IgD-negative memory B cell (primary cell): Measurements from ENCODE around the gene TMEM233. TPM values are rescaled to one million over a fixed set of nuclear protein-coding genes. Genes with fewer than 3 reads are reported as not detected.
A peak's percentile ranks its signal among the peaks of the same experiment; 100 is the strongest.
"Not testable (repeated sequence)": the region's sequence is repeated elsewhere in the genome, so short reads cannot be mapped to it uniquely, and the experiment has no call there.

Source experiments
- H3K27ac Mint-ChIP-seq, 3 donors: one replicate each; pipeline ENCODE4 v1.8.0; 2020 to 2022; ENCODE audit warnings: mild to moderate bottlenecking in 3 of 3, mixed read lengths in 3 of 3, moderate library complexity in 1 of 3
- H3K27me3 Mint-ChIP-seq: one replicate; pipeline ENCODE4 v1.8.0; 2021; ENCODE audit warnings: mixed read lengths
- H3K36me3 Mint-ChIP-seq: one replicate; pipeline ENCODE4 v1.8.0; 2020; ENCODE audit warnings: mild to moderate bottlenecking, mixed read lengths
- H3K4me1 Mint-ChIP-seq, 3 donors: one replicate each; pipeline ENCODE4 v1.8.0; 2020 to 2022; ENCODE audit warnings: mixed read lengths in 3 of 3, mild to moderate bottlenecking in 1 of 3
- H3K4me3 Mint-ChIP-seq, 4 donors: one replicate each; pipeline ENCODE4 v1.8.0; 2020 to 2022; ENCODE audit warnings: mild to moderate bottlenecking in 4 of 4, mixed read lengths in 4 of 4, moderate library complexity in 3 of 4
- H3K9me3 Mint-ChIP-seq, 3 donors: one replicate each; pipeline ENCODE4 v1.8.0; 2020 to 2021; ENCODE audit warnings: mixed read lengths in 3 of 3, mild to moderate bottlenecking in 1 of 3
- polyA plus RNA-seq: library from polyadenylated mRNA; unstranded; fragments of 300-500 nt; fragmentation: Illumina TruSeq; gene quantifications from one replicate; pipeline ENCODE4 v1.2.3, GENCODE V29; 2021

The TMEM233 gene
- polyA plus RNA-seq, 1 donor from 2014 or later = not detected

- H3K4me3 Mint-ChIP-seq = peak overlapping the region in 2 of 4 donors; percentile 70 to 72
- H3K27ac Mint-ChIP-seq = no peak overlapping the region
- H3K36me3 Mint-ChIP-seq = no peaks in the 10 kb centered on the region
- H3K4me1 Mint-ChIP-seq = peaks cover 0 to 11% (median 4%) of the 10 kb centered on the region in 3 donors
- H3K27me3 Mint-ChIP-seq = peaks cover 59% of the 10 kb centered on the region
- no peaks in the 10 kb centered on the region for H3K9me3 Mint-ChIP-seq
Measured at GRCh38 chr12:119594399-119594730, 791 bp downstream of the TMEM233 start.

GRCh38 chr12:119594772-119595445, 1.3 kb downstream of the TMEM233 start:
- Mint-ChIP-seq H3K27me3 (peaks cover 61% of the 10 kb centered on the region), H3K4me3 (peak overlapping the region in 1 of 4 donors; percentile 61), H3K27ac (no peak overlapping the region), H3K36me3 (no peaks in the 10 kb centered on the region), H3K9me3 (no peaks in the 10 kb centered on the region), H3K4me1 (peaks cover 0 to 11% (median 4%) of the 10 kb centered on the region in 3 donors)

- H3K27ac Mint-ChIP-seq = no peak overlapping the region
Measured at GRCh38 chr12:119598159-119598558, 4.6 kb downstream of the TMEM233 start.

GRCh38 chr12:119601877-119602733, 8.5 kb downstream of the TMEM233 start:
- Mint-ChIP-seq H3K27ac (no peak overlapping the region), H3K36me3 (peaks cover 2% of the 10 kb centered on the region), H3K4me3 (no peak overlapping the region), H3K4me1 (no peaks in the 10 kb centered on the region), H3K9me3 (peaks cover 0 to 2% (median 0%) of the 10 kb centered on the region in 3 donors), H3K27me3 (peaks cover 22% of the 10 kb centered on the region)

More at GRCh38 chr12:119598159-119598558, 4.6 kb downstream of the TMEM233 start:
- no peak overlapping the region for H3K4me3 Mint-ChIP-seq
- no peaks in the 10 kb centered on the region for H3K9me3 Mint-ChIP-seq
- peaks cover 0 to 11% (median 4%) of the 10 kb centered on the region in 3 donors for H3K4me1 Mint-ChIP-seq
- peaks cover 43% of the 10 kb centered on the region for H3K27me3 Mint-ChIP-seq
- no peaks in the 10 kb centered on the region for H3K36me3 Mint-ChIP-seq

GRCh38 chr12:119602734-119603094, 9.1 kb downstream of the TMEM233 start:
- peaks cover 0 to 2% (median 0%) of the 10 kb centered on the region in 3 donors for H3K9me3 Mint-ChIP-seq
- H3K27me3 Mint-ChIP-seq = peaks cover 19% of the 10 kb centered on the region
- H3K27ac Mint-ChIP-seq = no peak overlapping the region
- no peak overlapping the region for H3K4me3 Mint-ChIP-seq
- peaks cover 2% of the 10 kb centered on the region for H3K36me3 Mint-ChIP-seq
- H3K4me1 Mint-ChIP-seq = no peaks in the 10 kb centered on the region

- H3K27me3 Mint-ChIP-seq = peaks cover 15% of the 10 kb centered on the region
Measured at GRCh38 chr12:119603767-119604166, 10.2 kb downstream of the TMEM233 start.

GRCh38 chr12:119609358-119609757, 15.8 kb downstream of the TMEM233 start:
- Mint-ChIP-seq H3K4me3 (no peak overlapping the region), H3K27ac (no peak overlapping the region), H3K36me3 (peaks cover 2% of the 10 kb centered on the region), H3K4me1 (no peaks in the 10 kb centered on the region), H3K27me3 (peaks cover 13% of the 10 kb centered on the region), H3K9me3 (peaks cover 2 to 13% (median 2%) of the 10 kb centered on the region in 3 donors)

More at GRCh38 chr12:119603767-119604166, 10.2 kb downstream of the TMEM233 start:
- H3K4me3 Mint-ChIP-seq = no peak overlapping the region
- H3K4me1 Mint-ChIP-seq = no peaks in the 10 kb centered on the region
- peaks cover 2% of the 10 kb centered on the region for H3K36me3 Mint-ChIP-seq
- no peak overlapping the region for H3K27ac Mint-ChIP-seq
- H3K9me3 Mint-ChIP-seq = peaks cover 0 to 2% (median 2%) of the 10 kb centered on the region in 3 donors

- Mint-ChIP-seq H3K4me1 (no peaks in the 10 kb centered on the region), H3K27me3 (peaks cover 8% of the 10 kb centered on the region), H3K36me3 (no peaks in the 10 kb centered on the region), H3K27ac (no peak overlapping the region), H3K9me3 (peaks cover 2 to 13% (median 7%) of the 10 kb centered on the region in 3 donors), H3K4me3 (no peak overlapping the region)
Measured at GRCh38 chr12:119613319-119613936, 19.9 kb downstream of the TMEM233 start.

GRCh38 chr12:119614705-119615104, 21.1 kb downstream of the TMEM233 start:
- no peak overlapping the region for H3K4me3 Mint-ChIP-seq
- H3K27me3 Mint-ChIP-seq = peaks cover 8% of the 10 kb centered on the region
- H3K4me1 Mint-ChIP-seq = no peaks in the 10 kb centered on the region
- no peaks in the 10 kb centered on the region for H3K36me3 Mint-ChIP-seq
- no peak overlapping the region for H3K27ac Mint-ChIP-seq
- peaks cover 6 to 10% (median 10%) of the 10 kb centered on the region in 3 donors for H3K9me3 Mint-ChIP-seq

GRCh38 chr12:119615518-119616475, 22.2 kb downstream of the TMEM233 start:
- Mint-ChIP-seq H3K27me3 (peaks cover 5% of the 10 kb centered on the region), H3K4me3 (no peak overlapping the region), H3K4me1 (no peaks in the 10 kb centered on the region), H3K27ac (peak overlapping the region in 1 of 3 donors; percentile 26), H3K36me3 (no peaks in the 10 kb centered on the region), H3K9me3 (peaks cover 4 to 10% (median 5%) of the 10 kb centered on the region in 3 donors)

GRCh38 chr12:119618328-119618896, 24.8 kb downstream of the TMEM233 start:
- not testable (repeated sequence) for H3K27me3 Mint-ChIP-seq, H3K36me3 Mint-ChIP-seq, H3K4me3 Mint-ChIP-seq, H3K27ac Mint-ChIP-seq, H3K4me1 Mint-ChIP-seq
- peaks cover 4 to 10% (median 5%) of the 10 kb centered on the region in 3 donors for H3K9me3 Mint-ChIP-seq

- Mint-ChIP-seq H3K4me1 (no peaks in the 10 kb centered on the region), H3K27ac (no peak overlapping the region), H3K9me3 (peaks cover 4 to 10% (median 5%) of the 10 kb centered on the region in 3 donors), H3K27me3 (peaks cover 4% of the 10 kb centered on the region), H3K4me3 (no peak overlapping the region), H3K36me3 (no peaks in the 10 kb centered on the region)
Measured at GRCh38 chr12:119620490-119620889, 26.9 kb downstream of the TMEM233 start.

- Mint-ChIP-seq H3K4me1 (no peaks in the 10 kb centered on the region), H3K4me3 (no peak overlapping the region), H3K27me3 (peaks cover 8% of the 10 kb centered on the region), H3K36me3 (no peaks in the 10 kb centered on the region), H3K27ac (no peak overlapping the region), H3K9me3 (peaks cover 4 to 8% (median 5%) of the 10 kb centered on the region in 3 donors)
Measured at GRCh38 chr12:119621878-119622277, 28.3 kb downstream of the TMEM233 start.

GRCh38 chr12:119624966-119625365, 31.4 kb downstream of the TMEM233 start:
- peaks cover 11% of the 10 kb centered on the region for H3K27me3 Mint-ChIP-seq
- H3K36me3 Mint-ChIP-seq = no peaks in the 10 kb centered on the region
- no peak overlapping the region for H3K4me3 Mint-ChIP-seq
- no peaks in the 10 kb centered on the region for H3K4me1 Mint-ChIP-seq
- no peak overlapping the region for H3K27ac Mint-ChIP-seq
- H3K9me3 Mint-ChIP-seq = peaks cover 0 to 1% (median 0%) of the 10 kb centered on the region in 3 donors
